K562 (cell line): ENCODE results near the gene CCNL2. TPM values are rescaled to one million over a fixed set of nuclear protein-coding genes. Genes with fewer than 3 reads are reported as not detected.

Experiments used
- HIVEP1 ChIP-seq: fragments of 250-450 bp; sonication (Bioruptor Pico); IDR thresholded peaks from 2 replicates; pipeline ENCODE4 v1.4.0; 2020; ENCODE audit warnings: mild to moderate bottlenecking
- MIER1 ChIP-seq: fragments of 450-650 bp; IDR thresholded peaks from 2 replicates; pipeline ENCODE4 v1.6.1; 2016; ENCODE audit warnings: antibody characterized with exemption, mild to moderate bottlenecking, low read depth
- NR4A1 ChIP-seq, 2 experiments: fragments of 250-450 bp in 1 of 2; fragments of 450-650 bp in 1 of 2; sonication (Bioruptor Pico) in 1 of 2; IDR thresholded peaks; 2 replicates each; pipeline versions ENCODE4 v1.4.0 to v1.6.1; 2016 to 2020; ENCODE audit warnings: mild to moderate bottlenecking in 2 of 2, missing compliant biosample characterization in 1 of 2, missing genetic modification characterization in 1 of 2, moderate library complexity in 1 of 2
- YY1 ChIP-seq, 3 experiments: IDR thresholded peaks; 2 replicates each; pipeline ENCODE4 v1.6.1; 2011; ENCODE audit warnings: low read length in 2 of 3, mild to moderate bottlenecking in 2 of 3, moderate library complexity in 2 of 3, borderline replicate concordance in 1 of 3, control low read depth in 1 of 3, low read depth in 1 of 3; ENCODE audit not compliant: insufficient read depth in 3 of 3, insufficient replicate concordance in 2 of 3, control insufficient read depth in 1 of 3, insufficient read length in 1 of 3; ENCODE audit errors: extremely low read depth in 1 of 3
- ZNF431 ChIP-seq: sonication (generic); formaldehyde crosslinking; IDR thresholded peaks from 2 replicates; pipeline ENCODE4 v1.8.0; 2022; ENCODE audit warnings: mild to moderate bottlenecking, missing genetic modification reagents
- ZNF79 ChIP-seq: fragments of 250-450 bp; sonication (Bioruptor Pico); IDR thresholded peaks from 2 replicates; pipeline ENCODE4 v1.4.0; 2020; ENCODE audit warnings: low read depth, mild to moderate bottlenecking, moderate library complexity
- polyA plus RNA-seq, 8 experiments: library from polyadenylated mRNA; depleted of rRNA in 4 of 8; stranded (reverse) in 5 of 8; unstranded in 3 of 8; fragments of >200 nt; fragmentation: Nextera tagmentation in 2 of 8; fragmentation: Illumina TruSeq in 1 of 8; extraction: Ambion mirVana in 2 of 8; extraction: Trizol in 1 of 8; gene quantifications; 2 replicates each; pipeline versions ENCODE4 v1.2.1 to v1.2.3, GENCODE V29; 2011 to 2014; ENCODE audit warnings: inconsistent platforms in 1 of 8, missing spikeins in 1 of 8
- total RNA-seq, 7 experiments: library from RNA; depleted of rRNA in 6 of 7; stranded (reverse); fragments of >200 nt in 6 of 7; fragmentation: Illumina TruSeq in 2 of 7; extraction: Trizol in 2 of 7; gene quantifications; 2 replicates each; pipeline versions ENCODE4 v1.2.1 to v1.2.3, GENCODE V29; 2011 to 2021; ENCODE audit warnings: low replicate concordance in 1 of 7
- TF ChIP-seq, protein P1 (sequence below): sonication (generic); formaldehyde crosslinking; IDR thresholded peaks from 2 replicates; pipeline ENCODE4 v1.8.0; 2023; ENCODE audit warnings: missing genetic modification reagents, mild to moderate bottlenecking, borderline replicate concordance
- TF ChIP-seq, protein P2 (sequence below): fragments of 150-350 bp; conservative IDR thresholded peaks from 2 replicates; pipeline ENCODE4 v1.6.1; 2014; ENCODE audit warnings: low read length

CCNL2 gene
- total and polyA plus RNA-seq, 9 of the 15 experiments (the other 6 are each of a cell fraction or from before 2014, with no cell fraction given), result 2.8 to 287 (median 94.5) TPM

DNA sequence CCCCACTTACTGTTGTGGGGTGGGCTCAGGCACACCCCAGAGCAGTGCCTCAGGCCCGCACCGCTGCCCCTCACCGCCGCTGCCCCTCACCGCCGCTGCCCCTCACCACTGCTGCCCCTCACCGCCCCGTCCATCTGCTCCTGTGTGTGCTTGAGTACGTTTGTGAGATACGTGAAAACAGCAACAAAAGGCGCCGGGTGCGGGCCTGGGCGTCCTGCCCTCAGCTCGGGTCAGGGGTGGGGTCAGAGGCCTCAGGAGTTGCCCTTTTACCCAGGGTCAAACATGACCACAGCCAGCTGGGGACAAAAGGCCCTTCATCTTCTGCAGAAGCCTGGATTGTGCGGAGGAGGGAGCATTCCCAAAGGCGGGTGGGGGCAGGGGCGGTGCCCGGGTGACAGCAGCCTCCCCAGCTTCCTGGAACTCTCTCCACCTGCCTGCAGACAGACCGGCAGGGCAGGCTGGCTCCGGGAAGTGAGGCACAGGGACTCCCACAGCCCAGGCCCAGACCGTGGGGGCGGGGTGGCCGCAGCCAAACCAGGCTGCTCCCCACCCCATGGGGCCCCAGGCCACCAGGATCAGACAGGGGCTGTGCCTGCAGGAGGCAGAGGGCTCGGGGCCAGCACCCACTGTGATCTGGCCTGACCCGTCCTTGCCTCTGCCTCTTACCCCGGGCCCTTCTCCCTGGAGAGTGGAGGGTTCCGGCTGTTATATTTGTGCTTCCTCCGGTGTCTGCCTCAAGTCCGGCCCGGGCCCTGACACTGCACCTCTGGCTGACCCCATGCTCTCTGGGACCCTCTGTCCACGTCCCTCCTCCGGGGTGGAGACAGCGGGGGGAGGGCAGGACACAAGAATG lies 34.0 kb upstream of the CCNL2 start (continued):
- TF ChIP-seq YY1 (IDR thresholded peaks at IDR 0.05; ENCODE audit: borderline replicate concordance in 1 of 3, control insufficient read depth in 1 of 3, extremely low read depth in 1 of 3, insufficient read depth in 3 of 3, insufficient read length in 1 of 3, insufficient replicate concordance in 2 of 3, low read depth in 1 of 3, low read length in 2 of 3) (no peak), MIER1 (no peak), HIVEP1 (CRISPR knock-in tag) (peak; percentile 58; the same call in 1 of the 2 replicates), ZNF79 (0 out of 2 replicates have a peak, but pooled peaks have one; percentile 28), NR4A1 (CRISPR knock-in tag; IDR thresholded peaks at IDR 0.05) (0 out of 2 replicates have a peak, but pooled peaks have one; percentile 47), NR4A1 (tag; IDR thresholded peaks at IDR 0.05) (peak; percentile 62; the same call in 1 of the 2 replicates), ZNF431 (CRISPR knock-in tag) (no peak)
- TF ChIP-seq, protein P1, sequence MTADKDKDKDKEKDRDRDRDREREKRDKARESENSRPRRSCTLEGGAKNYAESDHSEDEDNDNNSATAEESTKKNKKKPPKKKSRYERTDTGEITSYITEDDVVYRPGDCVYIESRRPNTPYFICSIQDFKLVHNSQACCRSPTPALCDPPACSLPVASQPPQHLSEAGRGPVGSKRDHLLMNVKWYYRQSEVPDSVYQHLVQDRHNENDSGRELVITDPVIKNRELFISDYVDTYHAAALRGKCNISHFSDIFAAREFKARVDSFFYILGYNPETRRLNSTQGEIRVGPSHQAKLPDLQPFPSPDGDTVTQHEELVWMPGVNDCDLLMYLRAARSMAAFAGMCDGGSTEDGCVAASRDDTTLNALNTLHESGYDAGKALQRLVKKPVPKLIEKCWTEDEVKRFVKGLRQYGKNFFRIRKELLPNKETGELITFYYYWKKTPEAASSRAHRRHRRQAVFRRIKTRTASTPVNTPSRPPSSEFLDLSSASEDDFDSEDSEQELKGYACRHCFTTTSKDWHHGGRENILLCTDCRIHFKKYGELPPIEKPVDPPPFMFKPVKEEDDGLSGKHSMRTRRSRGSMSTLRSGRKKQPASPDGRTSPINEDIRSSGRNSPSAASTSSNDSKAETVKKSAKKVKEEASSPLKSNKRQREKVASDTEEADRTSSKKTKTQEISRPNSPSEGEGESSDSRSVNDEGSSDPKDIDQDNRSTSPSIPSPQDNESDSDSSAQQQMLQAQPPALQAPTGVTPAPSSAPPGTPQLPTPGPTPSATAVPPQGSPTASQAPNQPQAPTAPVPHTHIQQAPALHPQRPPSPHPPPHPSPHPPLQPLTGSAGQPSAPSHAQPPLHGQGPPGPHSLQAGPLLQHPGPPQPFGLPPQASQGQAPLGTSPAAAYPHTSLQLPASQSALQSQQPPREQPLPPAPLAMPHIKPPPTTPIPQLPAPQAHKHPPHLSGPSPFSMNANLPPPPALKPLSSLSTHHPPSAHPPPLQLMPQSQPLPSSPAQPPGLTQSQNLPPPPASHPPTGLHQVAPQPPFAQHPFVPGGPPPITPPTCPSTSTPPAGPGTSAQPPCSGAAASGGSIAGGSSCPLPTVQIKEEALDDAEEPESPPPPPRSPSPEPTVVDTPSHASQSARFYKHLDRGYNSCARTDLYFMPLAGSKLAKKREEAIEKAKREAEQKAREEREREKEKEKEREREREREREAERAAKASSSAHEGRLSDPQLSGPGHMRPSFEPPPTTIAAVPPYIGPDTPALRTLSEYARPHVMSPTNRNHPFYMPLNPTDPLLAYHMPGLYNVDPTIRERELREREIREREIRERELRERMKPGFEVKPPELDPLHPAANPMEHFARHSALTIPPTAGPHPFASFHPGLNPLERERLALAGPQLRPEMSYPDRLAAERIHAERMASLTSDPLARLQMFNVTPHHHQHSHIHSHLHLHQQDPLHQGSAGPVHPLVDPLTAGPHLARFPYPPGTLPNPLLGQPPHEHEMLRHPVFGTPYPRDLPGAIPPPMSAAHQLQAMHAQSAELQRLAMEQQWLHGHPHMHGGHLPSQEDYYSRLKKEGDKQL, result no peak
- TF ChIP-seq, protein P2, sequence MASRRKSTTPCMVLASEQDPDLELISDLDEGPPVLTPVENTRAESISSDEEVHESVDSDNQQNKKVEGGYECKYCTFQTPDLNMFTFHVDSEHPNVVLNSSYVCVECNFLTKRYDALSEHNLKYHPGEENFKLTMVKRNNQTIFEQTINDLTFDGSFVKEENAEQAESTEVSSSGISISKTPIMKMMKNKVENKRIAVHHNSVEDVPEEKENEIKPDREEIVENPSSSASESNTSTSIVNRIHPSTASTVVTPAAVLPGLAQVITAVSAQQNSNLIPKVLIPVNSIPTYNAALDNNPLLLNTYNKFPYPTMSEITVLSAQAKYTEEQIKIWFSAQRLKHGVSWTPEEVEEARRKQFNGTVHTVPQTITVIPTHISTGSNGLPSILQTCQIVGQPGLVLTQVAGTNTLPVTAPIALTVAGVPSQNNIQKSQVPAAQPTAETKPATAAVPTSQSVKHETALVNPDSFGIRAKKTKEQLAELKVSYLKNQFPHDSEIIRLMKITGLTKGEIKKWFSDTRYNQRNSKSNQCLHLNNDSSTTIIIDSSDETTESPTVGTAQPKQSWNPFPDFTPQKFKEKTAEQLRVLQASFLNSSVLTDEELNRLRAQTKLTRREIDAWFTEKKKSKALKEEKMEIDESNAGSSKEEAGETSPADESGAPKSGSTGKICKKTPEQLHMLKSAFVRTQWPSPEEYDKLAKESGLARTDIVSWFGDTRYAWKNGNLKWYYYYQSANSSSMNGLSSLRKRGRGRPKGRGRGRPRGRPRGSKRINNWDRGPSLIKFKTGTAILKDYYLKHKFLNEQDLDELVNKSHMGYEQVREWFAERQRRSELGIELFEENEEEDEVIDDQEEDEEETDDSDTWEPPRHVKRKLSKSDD, result no peak
